Gastroesophageal sphincter (tissue), 4 donors: ENCODE results near the gene ZG16B. TPM values are rescaled to one million over a fixed set of nuclear protein-coding genes. Genes with fewer than 3 reads are reported as not detected.

ENCODE experiments used
- ATAC-seq: fragments of 150-250 bp; one replicate; pipeline ENCODE4 v1.9.1; 2016; ENCODE audit warnings: mild to moderate bottlenecking, moderate library complexity
- H3K27ac ChIP-seq, 4 donors: fragments of 200-600 bp; sonication (generic) in 3 of 4; 1 replicate in 3 of 4; 2 replicates in 1 of 4; pipeline ENCODE4 v1.5.1; 2016 to 2019
- H3K27me3 ChIP-seq: fragments of 200-600 bp; sonication (generic); one replicate; pipeline ENCODE4 v1.5.1; 2019
- H3K36me3 ChIP-seq, 2 donors: fragments of 200-600 bp; sonication (generic); one replicate each; pipeline ENCODE4 v1.5.1; 2019; ENCODE audit warnings: control low read depth in 1 of 2
- H3K4me1 ChIP-seq, 3 donors: fragments of 200-600 bp; sonication (generic); 1 replicate in 2 of 3; 2 replicates in 1 of 3; pipeline ENCODE4 v1.5.1; 2016 to 2019; ENCODE audit warnings: control low read depth in 2 of 3
- H3K4me3 ChIP-seq, 2 donors: fragments of 200-600 bp; sonication (generic); one replicate each; pipeline ENCODE4 v1.5.1; 2019; ENCODE audit warnings: mild to moderate bottlenecking in 1 of 2, moderate library complexity in 1 of 2
- H3K9me3 ChIP-seq, 3 donors: fragments of 200-600 bp; sonication (generic); one replicate each; pipeline ENCODE4 v1.5.1; 2017 to 2019; ENCODE audit warnings: control low read depth in 2 of 3
- EP300 ChIP-seq: sonication (generic); formaldehyde crosslinking; IDR thresholded peaks from one replicate; pipeline ENCODE4 v1.6.1; 2017; ENCODE audit warnings: antibody characterized with exemption, mild to moderate bottlenecking
- POLR2A ChIP-seq, 2 donors: fragments of 450-650 bp; IDR thresholded peaks; one replicate each; pipeline ENCODE4 v1.6.1; 2017; ENCODE audit warnings: antibody characterized with exemption in 2 of 2, mild to moderate bottlenecking in 2 of 2, moderate library complexity in 1 of 2
- POLR2AphosphoS5 ChIP-seq: sonication (generic); formaldehyde crosslinking; IDR thresholded peaks from one replicate; pipeline ENCODE4 v1.6.1; 2017; ENCODE audit warnings: antibody characterized with exemption
- WGBS, 2 donors: methylation state at CpG; one replicate each; pipeline ENCODE4 v1.1.5; 2018; ENCODE audit warnings: low coverage in 1 of 2; 5-methylcytosine and 5-hydroxymethylcytosine counted together
- total RNA-seq, 4 donors: library from RNA; depleted of rRNA; stranded (reverse); fragments of >200 nt; gene quantifications; one replicate each; pipeline ENCODE4 v1.1.0, GENCODE V29; 2016
- TF ChIP-seq, protein P1 (sequence below), 4 experiments: fragments of 200-600 bp in 2 of 4; fragments of 450-650 bp in 2 of 4; sonication (generic) in 1 of 4; IDR thresholded peaks; one replicate each; pipeline ENCODE4 v1.5.1; 2017 to 2019; ENCODE audit warnings: antibody characterized with exemption in 4 of 4, mild to moderate bottlenecking in 2 of 4, moderate library complexity in 2 of 4

Gene ZG16B
- total RNA-seq, 4 donors from 2014 or later, result 37.5 TPM; not detected in 3

DNA sequence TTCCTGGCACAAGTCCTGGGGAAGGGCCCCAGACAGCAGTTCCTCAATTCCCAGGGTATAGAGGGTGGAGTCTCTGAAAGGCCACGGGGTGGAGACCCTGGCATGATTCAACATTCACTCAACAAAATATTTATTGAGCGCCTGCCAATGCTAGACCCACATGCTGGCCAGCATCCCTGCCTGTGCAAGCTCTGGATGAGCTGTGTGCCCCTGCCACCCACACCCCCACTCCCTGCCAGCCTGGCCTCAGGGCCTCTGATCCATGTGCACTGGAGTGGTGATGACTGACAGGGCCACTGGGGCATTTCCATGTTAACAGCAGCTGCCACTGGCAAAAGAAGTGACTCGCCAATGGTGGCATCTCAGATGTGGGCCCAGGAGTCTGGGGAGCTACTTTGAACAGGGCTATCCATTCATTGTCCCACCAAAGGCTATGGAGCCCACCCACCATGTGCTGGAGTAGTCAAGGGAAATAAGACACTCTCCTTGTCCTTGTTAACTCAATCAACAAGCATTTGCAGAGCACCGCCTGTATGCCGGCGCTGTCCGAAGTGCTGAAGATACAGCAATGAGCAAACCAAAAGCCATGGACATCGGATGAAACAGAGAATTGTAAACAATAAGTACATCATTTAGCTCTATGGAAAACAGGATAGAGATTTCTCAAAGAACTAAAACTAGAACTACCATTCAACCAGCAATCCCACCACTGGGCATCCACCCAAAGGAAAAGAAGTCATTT lies 30.9 kb downstream of the ZG16B start:
- 65% methylated on average over 5 of the region's 8 CpGs; no CpG with 5 or more reads in 1 of the 2 donors for WGBS, 2 donors
- H3K4me1 ChIP-seq, result peaks cover 0 to 10% (median 0%) of the 10 kb centered on the region in 3 donors
- no peaks in the 10 kb centered on the region for H3K36me3 ChIP-seq
- peaks cover 91% of the 10 kb centered on the region for H3K27me3 ChIP-seq
- no peak overlapping the region for H3K4me3 ChIP-seq
- TF ChIP-seq POLR2A (IDR thresholded peaks at IDR 0.05), result no peak
- TF ChIP-seq POLR2AphosphoS5, result no peak
- TF ChIP-seq, protein P1, sequence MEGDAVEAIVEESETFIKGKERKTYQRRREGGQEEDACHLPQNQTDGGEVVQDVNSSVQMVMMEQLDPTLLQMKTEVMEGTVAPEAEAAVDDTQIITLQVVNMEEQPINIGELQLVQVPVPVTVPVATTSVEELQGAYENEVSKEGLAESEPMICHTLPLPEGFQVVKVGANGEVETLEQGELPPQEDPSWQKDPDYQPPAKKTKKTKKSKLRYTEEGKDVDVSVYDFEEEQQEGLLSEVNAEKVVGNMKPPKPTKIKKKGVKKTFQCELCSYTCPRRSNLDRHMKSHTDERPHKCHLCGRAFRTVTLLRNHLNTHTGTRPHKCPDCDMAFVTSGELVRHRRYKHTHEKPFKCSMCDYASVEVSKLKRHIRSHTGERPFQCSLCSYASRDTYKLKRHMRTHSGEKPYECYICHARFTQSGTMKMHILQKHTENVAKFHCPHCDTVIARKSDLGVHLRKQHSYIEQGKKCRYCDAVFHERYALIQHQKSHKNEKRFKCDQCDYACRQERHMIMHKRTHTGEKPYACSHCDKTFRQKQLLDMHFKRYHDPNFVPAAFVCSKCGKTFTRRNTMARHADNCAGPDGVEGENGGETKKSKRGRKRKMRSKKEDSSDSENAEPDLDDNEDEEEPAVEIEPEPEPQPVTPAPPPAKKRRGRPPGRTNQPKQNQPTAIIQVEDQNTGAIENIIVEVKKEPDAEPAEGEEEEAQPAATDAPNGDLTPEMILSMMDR (IDR thresholded peaks at IDR 0.05), result no peak
- TF ChIP-seq EP300, result no peak
- H3K27ac ChIP-seq, result no peak overlapping the region
- ATAC-seq, result no peak
- H3K9me3 ChIP-seq, result peaks cover 0 to 14% (median 0%) of the 10 kb centered on the region in 3 donors

DNA sequence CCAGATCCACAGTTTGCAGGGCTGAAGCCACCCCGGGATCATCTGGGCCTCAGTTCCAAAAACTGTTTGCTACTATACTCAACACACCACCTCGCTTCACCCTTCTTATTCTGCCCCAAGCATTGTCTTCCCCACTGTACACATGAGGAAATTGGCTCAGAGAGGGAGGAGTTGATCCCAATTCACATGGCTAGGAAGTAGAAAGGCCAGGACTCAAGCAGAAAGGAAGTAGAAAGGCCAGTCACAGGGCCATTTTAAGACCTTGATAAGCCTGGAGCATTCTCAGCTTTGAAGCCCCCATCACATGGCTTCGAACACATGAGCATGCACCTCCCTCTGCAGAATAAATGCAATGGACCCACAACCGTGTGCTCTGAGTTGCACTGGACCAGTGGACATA lies 35.5 kb downstream of the ZG16B start:
- Histone ChIP-seq H3K4me1 (peaks cover 0 to 13% (median 0%) of the 10 kb centered on the region in 3 donors), H3K9me3 (peaks cover 0 to 6% (median 0%) of the 10 kb centered on the region in 3 donors), H3K27ac (no peak overlapping the region), H3K4me3 (no peak overlapping the region), H3K27me3 (peaks cover 44% of the 10 kb centered on the region), H3K36me3 (no peaks in the 10 kb centered on the region)
- ATAC-seq, result no peak
- TF ChIP-seq EP300, result no peak
- TF ChIP-seq POLR2AphosphoS5, result no peak
- TF ChIP-seq, protein P1 (IDR thresholded peaks at IDR 0.05), result no peak
- TF ChIP-seq POLR2A (IDR thresholded peaks at IDR 0.05), result no peak
- 39 to 100% methylated on average over 1 to 3 of the region's 4 CpGs for WGBS, 2 donors

DNA sequence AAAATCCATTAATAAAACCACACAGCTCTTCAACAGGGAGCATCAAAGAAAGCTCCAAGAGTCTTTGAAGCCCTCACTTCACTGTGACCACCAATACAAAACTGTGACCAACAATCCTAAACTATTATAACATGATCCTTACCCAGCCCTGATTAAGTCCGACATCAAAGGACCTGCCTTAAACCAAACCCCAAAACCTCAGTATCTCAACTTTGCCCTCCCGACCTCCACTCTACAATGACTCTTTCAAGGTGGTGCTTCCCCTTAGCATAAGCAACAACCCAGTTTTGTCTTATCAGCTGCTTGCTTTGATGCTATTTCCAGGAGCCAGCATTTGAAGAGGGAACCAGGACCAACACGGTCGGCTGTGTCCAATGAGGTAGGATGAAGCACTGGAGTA lies 36.3 kb downstream of the ZG16B start:
- peaks cover 0 to 13% (median 0%) of the 10 kb centered on the region in 3 donors for H3K4me1 ChIP-seq
- H3K9me3 ChIP-seq, result no peaks in the 10 kb centered on the region
- 83 to 100% methylated on average over 1 of the region's 4 CpGs for WGBS, 2 donors
- no peaks in the 10 kb centered on the region for H3K36me3 ChIP-seq
- TF ChIP-seq POLR2AphosphoS5 (no peak), EP300 (no peak), POLR2A (IDR thresholded peaks at IDR 0.05) (no peak)
- TF ChIP-seq, protein P1 (IDR thresholded peaks at IDR 0.05), result no peak
- ATAC-seq, result no peak
- no peak overlapping the region for H3K27ac ChIP-seq
- H3K4me3 ChIP-seq, result no peak overlapping the region
- peaks cover 37% of the 10 kb centered on the region for H3K27me3 ChIP-seq

DNA sequence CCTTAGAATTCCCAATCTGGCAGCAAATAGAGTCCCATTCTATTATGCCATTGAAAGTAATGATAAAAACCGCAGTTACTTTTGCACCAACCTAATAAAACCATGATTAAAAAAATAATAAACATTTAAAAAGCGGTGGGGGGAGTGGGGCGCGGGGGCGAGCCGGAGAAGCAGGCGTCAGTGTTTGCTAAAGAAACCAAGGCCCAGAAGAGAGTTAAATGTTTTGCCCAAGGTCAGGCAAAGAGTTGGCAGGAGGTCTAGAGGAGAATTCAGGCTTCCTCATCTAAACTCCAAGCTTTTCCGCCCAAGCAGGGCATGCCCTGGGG lies 37.5 kb downstream of the ZG16B start:
- WGBS, 2 donors, result 22 to 46% methylated on average over 6 to 7 of the region's 8 CpGs
- Histone ChIP-seq H3K9me3 (no peaks in the 10 kb centered on the region), H3K4me3 (peak overlapping the region; percentile 67 to 69), H3K4me1 (peaks cover 0 to 13% (median 0%) of the 10 kb centered on the region in 3 donors), H3K36me3 (no peaks in the 10 kb centered on the region), H3K27ac (peak overlapping the region; percentile 83 to 96 (median 92)), H3K27me3 (peaks cover 25% of the 10 kb centered on the region)
- no peak for ATAC-seq
- TF ChIP-seq POLR2AphosphoS5 (no peak), EP300 (no peak), POLR2A (IDR thresholded peaks at IDR 0.05) (no peak)
- TF ChIP-seq, protein P1 (IDR thresholded peaks at IDR 0.05), result no peak
